Nucleus accumbens (tissue), 56 donors: ENCODE results near the gene SIK3.

ENCODE experiments used
- DNase-seq, 56 donors: peaks; one replicate each; lab custom pipeline; 2025; lab: John Stamatoyannopoulos, UW

The SIK3 gene

DNA sequence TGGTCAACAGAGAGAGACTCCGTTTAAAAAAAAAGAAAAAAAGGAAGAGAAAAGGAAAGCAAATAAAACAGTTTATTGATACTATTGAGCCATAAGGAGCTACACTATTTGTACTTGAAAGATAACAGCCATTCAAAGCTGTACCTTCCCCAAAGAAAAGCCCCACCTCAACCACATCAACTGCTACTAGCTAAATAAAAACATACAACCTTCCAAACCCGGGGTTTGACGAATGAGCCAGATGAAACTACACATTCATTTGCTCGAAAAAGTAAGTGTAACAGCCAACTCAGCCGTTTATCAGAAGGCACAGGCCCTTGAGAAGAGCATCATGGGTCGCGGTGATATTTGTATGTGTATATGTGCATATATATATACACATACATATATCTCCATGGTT, 78.4 kb downstream of the SIK3 start:
- no peak for DNase-seq

DNA sequence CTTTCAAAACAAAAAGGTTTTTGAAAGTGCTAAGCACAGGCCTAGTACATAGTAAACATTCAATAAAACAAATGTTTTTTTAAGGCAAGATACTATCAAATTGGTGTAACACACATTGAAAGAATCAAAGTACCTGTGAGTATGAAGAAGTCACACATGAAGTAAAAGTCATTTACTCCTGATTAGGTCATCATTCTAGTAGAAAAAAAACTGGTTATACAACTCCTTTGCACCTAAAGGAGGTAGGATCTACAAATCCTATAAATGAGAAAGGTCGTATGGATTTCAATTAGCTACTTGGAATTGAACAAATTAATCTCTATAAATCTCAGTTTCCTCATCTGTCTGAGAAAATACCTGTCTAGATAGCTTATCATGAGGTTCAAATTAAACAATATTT, 80.8 kb downstream of the SIK3 start:
- DNase-seq, result no peak

DNA sequence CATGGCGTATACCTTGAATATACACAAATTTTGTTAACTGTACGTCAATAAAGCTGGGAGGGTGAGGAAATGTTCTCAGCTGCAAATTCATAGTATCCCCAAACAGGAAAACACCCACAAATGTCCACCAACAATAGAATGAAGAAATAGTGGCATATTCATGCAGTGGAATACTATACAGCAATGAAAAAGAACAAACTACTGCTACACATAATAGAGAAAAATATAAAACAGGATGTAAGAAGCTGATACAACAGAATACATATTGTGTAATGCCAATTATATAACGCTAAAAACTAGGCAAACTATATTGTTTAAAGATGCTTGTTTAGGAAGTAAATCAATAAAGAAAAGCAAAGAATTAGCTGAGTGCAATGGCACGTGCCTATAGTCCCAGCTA, 81.5 kb downstream of the SIK3 start:
- DNase-seq, result no peak

DNA sequence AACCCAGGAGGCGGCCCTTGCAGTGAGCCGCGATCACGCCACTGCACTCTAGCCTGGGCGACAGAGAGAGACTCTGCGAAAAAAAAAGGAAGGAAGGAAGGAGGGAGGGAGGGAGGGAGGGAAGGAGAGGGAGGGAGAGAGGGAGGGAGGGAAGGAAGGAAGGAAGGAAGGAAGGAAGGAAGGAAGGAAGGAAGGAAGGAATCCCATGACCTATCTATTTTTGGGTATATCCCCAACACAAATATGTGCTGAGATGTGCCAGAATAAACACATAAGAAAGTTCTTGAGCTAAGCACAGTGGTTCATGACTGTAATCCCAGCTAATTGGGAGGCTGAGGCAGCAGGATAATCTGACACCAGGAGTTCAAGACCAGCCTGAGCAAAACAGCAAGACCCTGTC, 82.0 kb downstream of the SIK3 start:
- no peak for DNase-seq

DNA sequence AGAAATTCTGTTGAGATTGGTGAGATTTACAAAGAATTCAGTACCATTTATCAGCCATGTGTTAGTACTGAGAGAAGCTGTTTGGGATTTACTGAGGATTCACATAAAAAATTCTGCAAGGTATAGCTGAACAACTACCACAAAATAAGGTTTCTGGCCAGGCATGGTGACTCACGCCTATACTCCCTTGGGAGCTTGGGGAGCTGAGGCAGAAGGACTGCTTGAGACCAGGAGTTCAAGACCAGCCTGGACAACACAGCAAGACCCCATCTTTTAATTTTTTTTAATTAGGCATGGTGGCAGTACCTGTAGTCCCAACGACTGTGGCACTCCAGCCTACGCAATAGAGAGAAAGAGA, 86.7 kb downstream of the SIK3 start:
- DNase-seq, result no peak

DNA sequence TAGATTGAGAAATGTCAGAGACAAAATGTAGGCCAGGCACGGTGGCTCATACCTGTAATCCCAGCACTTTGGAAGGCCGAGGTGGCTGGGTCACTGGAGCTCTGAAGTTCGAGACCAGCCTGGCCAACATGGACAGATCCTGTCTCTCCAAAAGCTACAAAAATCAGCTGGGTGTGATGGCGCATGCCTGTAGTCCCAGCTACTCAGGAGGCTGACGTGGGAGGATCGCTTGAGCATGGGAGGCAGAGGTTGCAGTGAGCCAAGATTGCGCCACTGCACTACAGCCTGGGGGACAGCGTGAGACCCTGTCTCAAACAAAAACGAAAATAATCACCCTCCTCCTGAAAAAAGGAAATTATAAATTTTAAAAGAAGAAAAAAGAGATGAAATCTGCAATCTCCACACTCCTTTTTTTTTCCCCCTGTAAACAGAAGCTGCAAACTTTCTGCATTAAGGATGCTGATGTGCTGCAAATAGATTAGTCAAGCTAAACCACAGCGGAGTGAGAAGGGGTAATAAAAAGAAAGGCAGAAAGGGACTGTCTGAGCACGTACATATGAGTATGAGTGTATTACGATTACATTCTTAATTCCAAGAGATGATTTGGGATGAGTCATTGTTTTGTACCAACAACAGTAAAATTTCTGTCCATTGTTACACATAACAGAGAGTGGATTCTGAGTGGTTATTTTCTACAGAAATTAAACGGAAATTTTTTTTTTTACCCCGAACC, 87.3 kb downstream of the SIK3 start:
- DNase-seq, result no peak

DNA sequence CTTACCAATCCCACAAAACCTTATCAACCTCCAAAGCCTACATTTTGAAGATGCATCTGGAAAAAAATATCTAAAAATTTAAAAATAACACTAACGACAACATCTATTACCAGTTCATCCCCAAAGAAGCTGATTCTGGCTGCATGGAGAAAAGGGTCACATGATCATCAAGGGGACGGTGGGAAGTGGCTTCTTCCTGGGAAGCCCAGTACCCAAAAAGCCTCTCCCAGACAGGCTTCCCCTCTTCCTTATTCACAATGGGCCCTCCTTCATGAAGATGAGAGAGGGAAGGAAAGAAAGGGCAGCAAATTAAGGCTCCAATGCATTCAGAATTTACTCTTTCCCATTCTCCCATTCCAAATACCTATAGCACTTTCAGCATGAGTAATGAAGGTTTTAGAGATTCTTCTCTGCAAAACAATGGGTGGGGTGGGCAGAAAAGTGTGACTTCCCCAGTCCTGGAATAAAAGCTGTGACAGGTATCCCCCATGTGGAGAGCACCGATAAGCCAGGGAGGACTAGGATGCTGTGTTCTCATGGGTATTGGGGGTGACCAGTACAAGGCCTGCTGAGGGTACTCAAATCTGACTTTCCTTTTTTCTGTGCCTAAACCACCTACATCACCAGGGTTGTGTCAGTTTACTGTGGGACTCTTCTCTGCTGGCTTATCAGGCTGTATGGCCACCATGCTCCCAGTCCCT, 88.2 kb downstream of the SIK3 start:
- DNase-seq, result no peak

DNA sequence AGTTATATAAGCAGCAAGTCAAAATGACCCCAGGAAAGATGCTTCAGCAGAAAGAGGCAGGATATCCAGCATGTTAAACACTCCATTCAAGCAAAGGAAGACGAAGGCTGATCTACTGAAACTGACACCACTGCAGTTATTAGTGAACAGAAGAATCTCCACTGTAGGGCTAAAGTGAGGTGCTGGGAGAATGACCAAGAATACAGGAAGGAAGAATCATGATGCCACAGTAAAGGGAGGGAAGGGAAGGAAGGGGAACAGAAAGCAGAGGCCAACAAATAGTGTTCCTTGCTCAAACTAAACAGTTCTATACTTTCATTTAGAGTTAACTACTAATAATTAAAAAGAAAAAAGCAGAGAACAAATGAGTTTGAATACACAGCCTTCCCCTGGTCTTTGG, 92.5 kb downstream of the SIK3 start:
- DNase-seq, result no peak

DNA sequence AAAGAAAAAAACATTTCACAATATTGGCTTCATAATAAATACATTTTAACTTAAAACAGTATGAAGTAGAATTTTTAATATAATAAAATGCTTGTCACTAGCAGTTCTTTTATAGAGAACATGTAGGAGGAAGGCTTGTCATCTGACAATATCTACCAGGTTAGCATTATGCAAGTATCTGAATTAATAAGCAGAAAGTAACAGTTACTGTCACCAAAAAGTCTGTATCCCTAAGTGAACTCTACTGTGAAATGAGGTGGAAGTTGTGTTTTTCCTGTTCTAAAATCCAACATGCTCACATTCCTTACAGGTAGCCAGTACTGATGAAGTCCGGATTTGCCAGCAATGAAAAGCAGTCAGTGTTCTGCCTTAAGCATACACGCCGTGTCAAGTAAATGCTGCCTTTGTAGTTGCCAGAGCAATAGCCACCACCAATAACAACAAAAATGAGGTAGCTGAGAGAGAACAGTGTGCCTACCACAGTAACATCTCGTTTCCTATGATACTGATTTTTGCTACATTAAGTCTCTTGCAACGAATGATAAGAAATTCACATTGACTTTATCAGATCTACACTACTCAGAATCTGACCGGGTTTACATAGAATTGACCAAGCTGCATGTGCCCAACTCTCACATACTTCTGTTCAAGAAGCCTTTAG, 95.5 kb downstream of the SIK3 start:
- DNase-seq, result no peak

DNA sequence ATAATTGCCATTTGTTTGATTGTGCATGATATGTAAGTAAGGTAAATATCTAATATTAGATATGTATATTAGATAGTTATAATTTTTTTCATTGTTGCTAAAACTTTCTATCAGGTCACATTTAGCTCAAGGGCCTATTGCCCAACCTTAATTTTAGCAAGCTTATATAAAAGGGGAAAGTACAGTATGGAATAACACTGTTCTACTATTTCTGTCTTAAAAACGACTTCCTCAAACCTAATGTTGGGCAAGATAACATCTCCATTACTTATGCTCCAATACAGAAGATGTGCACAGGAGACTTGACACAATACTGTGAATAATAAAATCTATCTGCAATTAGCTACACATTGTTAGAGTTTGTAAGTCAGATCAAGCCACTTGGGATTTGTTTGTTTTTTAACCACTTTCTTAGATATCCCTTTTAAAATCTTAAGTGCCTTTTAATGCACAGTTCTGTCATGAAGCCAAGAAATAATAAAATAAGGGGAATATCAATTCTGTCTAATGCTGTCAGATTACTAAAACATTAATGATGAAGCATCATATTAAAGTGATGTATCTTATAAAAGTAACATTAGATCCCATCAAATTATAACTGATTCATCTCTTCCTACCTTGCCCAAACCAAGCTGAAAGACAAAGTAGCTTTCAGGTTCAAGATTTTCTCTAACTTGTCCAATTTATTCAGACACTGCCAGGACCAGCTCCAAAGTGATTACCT, 98.1 kb downstream of the SIK3 start:
- DNase-seq, result no peak

DNA sequence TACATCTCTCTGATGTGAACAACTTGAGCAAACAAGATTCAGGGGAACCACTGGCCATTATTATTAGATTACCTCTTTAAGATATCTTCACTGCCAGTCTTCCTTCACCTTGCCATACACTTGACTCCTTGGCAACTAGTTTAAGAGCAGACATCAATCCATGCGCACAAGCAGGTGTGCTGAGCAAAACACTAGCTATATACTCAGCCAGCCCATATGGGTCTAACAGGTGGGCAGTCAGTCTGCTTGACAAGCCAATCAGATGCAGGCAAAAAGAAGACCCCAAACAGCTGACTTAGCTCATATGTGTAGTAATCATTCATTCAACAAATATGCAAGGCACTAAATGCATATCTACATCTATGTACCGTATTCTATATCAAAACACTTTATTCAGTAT, 101.2 kb downstream of the SIK3 start:
- DNase-seq, result no peak

DNA sequence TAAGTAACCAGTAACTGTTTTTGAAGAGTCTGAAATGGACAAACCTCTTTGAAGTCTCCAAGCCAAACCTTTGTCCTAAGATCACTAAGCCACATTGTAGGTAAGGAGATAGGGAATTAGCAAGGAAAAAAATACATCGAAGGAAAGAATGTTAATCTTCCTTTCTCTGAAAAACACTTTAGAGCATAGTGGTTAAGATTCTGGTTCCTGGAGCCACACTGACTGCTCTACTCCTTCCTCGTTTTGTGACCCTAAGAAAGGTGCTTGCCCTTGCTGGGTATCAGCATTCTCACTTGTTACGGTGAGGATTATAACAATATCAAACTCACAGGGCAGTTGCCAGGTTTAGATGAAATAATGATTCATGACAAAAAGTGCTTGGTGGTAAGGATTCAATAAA, 104.0 kb downstream of the SIK3 start:
- no peak for DNase-seq

DNA sequence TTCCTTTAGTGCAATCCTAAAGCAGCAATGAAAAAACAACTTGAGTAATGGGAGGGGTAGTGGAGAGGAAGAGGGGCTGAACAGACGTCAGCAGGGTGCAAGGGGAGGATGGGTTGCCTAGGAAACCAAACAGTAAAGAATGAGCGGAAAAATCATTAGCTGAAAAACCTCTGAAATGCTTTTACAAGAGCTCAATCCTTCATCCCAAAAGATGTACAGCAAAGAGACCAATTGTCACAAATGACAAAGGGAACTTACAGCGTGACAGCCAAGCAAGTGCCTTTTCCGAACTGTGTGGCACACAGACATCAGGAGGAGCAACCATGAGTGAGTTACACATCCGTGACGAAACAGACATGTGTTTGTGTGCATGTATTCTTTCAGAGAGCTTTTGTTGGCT, 104.6 kb downstream of the SIK3 start:
- DNase-seq, result peak in 24 of 56 donors; percentile 6 to 65 (median 32)

DNA sequence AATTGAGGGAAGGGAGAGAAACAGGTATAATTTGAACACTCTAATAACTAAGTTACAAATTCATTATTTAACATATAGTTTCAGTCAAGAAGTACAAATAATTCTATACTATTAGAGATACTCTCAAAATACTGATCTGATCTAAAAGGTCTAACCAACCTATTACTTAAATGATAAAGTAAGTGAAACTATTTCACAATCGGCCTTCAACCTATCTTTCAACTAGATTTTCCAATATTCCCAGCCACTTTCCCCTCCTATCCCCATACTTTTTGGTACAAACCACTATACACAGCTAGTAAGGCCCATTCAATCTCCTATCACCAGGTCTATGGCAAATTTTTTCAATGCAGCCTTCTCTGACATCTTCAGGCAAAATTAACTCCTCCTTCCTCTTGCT, 106.7 kb downstream of the SIK3 start:
- no peak for DNase-seq

DNA sequence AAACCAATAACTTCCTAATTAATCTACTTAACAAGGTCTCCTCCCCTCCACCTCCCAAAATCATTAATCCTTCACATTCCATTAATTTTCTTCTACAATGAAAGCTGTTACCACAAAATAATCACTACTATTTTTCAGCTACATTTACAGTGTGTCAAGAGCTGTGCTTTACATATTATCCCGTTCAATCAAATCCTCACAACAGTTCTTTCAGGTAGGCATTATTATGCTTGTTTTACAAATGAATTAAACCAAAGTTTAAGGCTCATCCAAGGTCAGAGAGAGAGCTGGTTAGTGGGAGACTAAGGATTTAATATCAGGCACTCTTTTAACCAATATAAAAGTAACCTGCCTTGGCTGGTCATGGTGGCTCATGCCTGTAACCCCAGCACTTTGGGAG, 107.4 kb downstream of the SIK3 start:
- no peak for DNase-seq

DNA sequence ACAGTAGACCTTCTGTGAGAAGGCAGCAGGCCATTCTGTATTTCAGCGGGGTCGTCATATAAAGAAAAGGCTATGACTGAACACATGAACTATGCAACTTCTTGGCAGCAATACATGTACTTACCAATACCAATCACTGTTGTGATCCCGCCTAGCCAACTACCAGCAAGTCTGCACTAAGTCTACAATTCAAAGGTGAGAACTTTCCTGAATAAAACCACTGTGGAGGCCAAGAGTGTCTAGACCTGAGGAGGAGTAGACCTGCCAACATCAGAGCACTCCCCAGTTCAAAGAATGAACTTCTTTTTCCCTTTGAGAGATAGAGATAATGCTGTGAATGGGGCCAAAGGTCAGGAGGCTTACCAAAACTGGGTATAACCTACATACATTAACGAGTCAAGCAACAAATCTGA, 108.2 kb downstream of the SIK3 start:
- peak in 2 of 56 donors; percentile 19 to 49 for DNase-seq

DNA sequence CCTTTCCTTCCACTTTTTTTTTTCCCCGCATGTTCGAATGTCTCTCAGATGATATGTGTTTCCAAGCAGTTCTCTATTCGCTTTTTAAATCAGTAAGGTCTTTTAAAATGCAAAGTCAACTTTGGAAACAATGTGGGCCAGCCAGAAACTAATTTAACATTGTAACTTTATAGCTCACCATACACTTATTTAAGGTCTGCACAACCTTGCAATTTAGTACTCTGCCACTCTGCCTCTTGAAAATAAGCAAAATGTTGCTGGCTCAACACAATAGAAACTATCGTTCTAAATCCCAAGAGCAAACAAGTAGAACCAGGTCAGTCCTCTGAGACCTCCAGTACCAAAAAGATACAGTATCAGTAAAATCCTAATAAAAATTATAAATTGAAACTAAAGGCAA, 109.0 kb downstream of the SIK3 start:
- DNase-seq, result no peak

DNA sequence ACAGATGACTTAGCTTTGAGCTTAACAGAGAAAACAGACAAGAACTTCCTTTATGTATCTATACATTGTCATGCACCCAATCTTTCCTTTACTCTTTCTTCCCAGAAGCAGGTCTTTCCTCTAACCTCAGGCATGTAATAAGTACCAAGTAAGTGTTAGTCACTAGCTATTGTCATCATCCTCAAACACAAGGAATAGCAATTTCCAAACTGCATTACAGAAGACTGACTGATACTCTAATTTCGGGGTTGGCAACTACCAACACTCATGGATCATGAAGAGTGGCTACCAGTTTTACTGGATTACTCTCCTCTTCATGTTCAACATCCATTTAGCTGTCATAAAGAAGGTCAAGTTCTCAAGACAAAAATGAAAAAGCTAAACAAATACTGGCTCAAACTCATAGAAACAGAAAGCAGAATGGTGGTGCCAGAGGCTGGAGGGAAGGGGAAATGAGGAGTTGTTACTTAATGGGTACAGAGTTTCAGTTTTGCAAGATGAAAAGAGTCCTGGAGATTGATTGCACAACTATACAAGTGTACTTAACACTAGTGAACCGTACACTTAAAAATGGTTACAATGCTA, 111.6 kb downstream of the SIK3 start:
- no peak for DNase-seq

DNA sequence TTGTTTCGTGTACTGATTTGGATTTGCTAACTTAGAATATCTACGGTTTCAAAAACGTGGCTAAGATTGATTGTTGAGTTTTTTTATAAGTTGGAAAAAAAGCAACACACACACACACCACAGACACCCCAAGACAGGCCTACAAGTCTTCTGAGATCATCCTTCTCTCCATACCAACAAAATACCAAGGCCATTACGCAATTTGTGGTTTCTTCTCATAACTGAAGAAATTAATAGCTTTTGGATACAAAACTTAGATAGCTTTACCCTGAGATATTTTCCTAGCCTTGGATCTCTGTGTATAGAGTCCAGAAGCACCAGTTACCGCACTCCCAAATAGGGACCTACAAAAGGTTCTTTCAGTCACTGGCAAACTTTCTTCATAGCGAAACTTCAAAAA, 113.6 kb downstream of the SIK3 start:
- DNase-seq, result no peak

DNA sequence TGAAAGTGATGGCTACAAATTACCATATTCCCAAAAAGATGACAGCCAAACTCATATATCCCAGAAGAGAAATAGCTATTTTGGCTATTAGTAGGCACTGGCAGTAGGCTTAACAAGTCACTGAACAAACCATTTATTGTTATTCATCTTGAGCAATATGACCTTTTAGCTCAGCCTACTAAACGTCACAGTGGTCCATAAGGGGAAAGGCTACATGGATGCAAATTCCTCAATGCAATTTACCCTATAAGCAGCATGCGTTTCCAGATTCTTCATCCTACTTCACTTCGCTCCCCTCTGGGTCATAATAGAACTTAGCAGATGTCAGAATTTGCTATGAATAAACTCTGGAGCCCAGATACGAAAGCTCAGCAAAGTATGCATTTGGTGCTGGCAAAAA, 114.0 kb downstream of the SIK3 start:
- no peak for DNase-seq
